NCI-H1092 (cell line): ENCODE measurements around the gene TNIK.
"Not testable (repeated sequence)": the region's sequence is repeated elsewhere in the genome, so short reads cannot be mapped to it uniquely, and the experiment has no call there.

Source experiments
- DNase-seq: peaks from one replicate; lab custom pipeline; 2025; lab: John Stamatoyannopoulos, UW

The TNIK gene

GRCh38 chr3:171468296-171468906 is 8.2 kb upstream of the TNIK start:
- DNase-seq, result no peak

GRCh38 chr3:171465763-171466162 is 5.6 kb upstream of the TNIK start:
- no peak for DNase-seq

- DNase-seq, result no peak
These were observed 4.3 kb upstream of the TNIK start for GRCh38 chr3:171464462-171464861.

- no peak for DNase-seq
These were observed 2.0 kb upstream of the TNIK start for GRCh38 chr3:171462224-171462623.

GRCh38 chr3:171461525-171461917 is 1.3 kb upstream of the TNIK start:
- no peak for DNase-seq

GRCh38 chr3:171460725-171461524 is 720 bp upstream of the TNIK start:
- peak; percentile 53 for DNase-seq

- DNase-seq, result no peak
These were observed 866 bp downstream of the TNIK start for GRCh38 chr3:171459137-171459941.

- no peak for DNase-seq
These were observed 1.4 kb downstream of the TNIK start for GRCh38 chr3:171458864-171459136.

- no peak for DNase-seq
These were observed 1.9 kb downstream of the TNIK start for GRCh38 chr3:171458071-171458863.

GRCh38 chr3:171457607-171458061 is 2.6 kb downstream of the TNIK start:
- no peak for DNase-seq

GRCh38 chr3:171456765-171457606 is 3.2 kb downstream of the TNIK start:
- DNase-seq, result no peak

GRCh38 chr3:171455603-171456550 is 4.3 kb downstream of the TNIK start:
- DNase-seq, result no peak

GRCh38 chr3:171454041-171454440 is 6.2 kb downstream of the TNIK start:
- DNase-seq, result no peak

- no peak for DNase-seq
These were observed 6.9 kb downstream of the TNIK start for GRCh38 chr3:171453180-171453886.

DNA sequence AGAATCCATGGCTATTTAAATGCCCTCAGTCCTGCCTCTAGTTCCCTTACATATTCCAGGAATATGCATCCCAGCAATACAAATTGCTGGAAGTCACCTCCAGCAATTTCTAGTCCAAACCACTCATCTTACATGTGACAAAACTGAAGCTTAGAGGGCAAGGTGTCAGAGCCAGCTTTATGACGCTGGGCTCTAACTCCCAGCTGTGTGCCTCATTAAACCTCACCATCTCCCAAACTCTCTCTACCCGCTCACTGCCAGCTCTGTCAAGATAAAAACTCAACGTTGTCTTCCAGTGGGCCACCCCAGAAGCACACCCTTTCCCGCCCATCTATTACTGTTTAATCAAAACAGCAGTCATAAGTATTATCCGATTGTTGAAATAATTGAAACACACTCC is 7.9 kb downstream of the TNIK start:
- DNase-seq, result no peak

GRCh38 chr3:171451915-171452314 is 8.3 kb downstream of the TNIK start:
- DNase-seq, result no peak

DNA sequence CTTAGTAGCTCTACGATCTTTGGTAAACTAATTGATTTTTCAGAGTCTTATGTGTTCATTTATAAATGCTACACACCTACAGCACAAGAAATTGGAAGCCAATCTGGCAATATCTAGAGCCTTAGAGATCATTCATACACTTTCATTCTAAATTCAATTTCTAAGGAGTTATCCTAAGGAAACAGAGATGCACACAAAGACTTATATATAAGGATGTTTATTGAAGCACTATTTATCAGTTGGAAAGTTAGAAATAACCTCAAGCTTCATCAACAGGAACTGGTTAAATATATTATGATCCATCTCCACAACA is 12.7 kb downstream of the TNIK start:
- not testable (repeated sequence) for DNase-seq

GRCh38 chr3:171446801-171447578 is 13.2 kb downstream of the TNIK start:
- no peak for DNase-seq

GRCh38 chr3:171446301-171446700 is 13.9 kb downstream of the TNIK start:
- no peak for DNase-seq
